COR-L47 (cell line): ENCODE data around the gene NOL8.
A peak's percentile ranks its signal among the peaks of the same experiment; 100 is the strongest.

ENCODE experiments used
- DNase-seq: peaks from one replicate; lab custom pipeline; 2025; lab: John Stamatoyannopoulos, UW

NOL8 gene

GRCh38 chr9:92325269-92325990 lies at the start of gene NOL8, which contains the start of gene CENPP:
TSS of gene NOL8 (minus strand) at chr9:92325350. CDS start at chr9:92324161, 1,189 bp downstream.
TSS of gene CENPP (plus strand) at chr9:92325953.
- DNase-seq: peak; percentile 74

GRCh38 chr9:92373167-92373566 lies 48.0 kb upstream of the NOL8 start:
- DNase-seq: no peak

GRCh38 chr9:92369075-92369474 lies 43.9 kb upstream of the NOL8 start:
- DNase-seq: no peak

- DNase-seq: no peak
These were observed 34.9 kb upstream of the NOL8 start for GRCh38 chr9:92360083-92360482.

- no peak for DNase-seq
These were observed 34.3 kb upstream of the NOL8 start for GRCh38 chr9:92359394-92359995.

GRCh38 chr9:92353051-92353450 lies 27.9 kb upstream of the NOL8 start:
- DNase-seq: no peak

GRCh38 chr9:92350740-92351133 lies 25.6 kb upstream of the NOL8 start:
- no peak for DNase-seq

- no peak for DNase-seq
These were observed 24.9 kb upstream of the NOL8 start for GRCh38 chr9:92349771-92350739.

GRCh38 chr9:92345582-92345981 lies 20.4 kb upstream of the NOL8 start:
- DNase-seq: no peak

- no peak for DNase-seq
These were observed 17.8 kb upstream of the NOL8 start for GRCh38 chr9:92342825-92343488.

- DNase-seq: no peak
These were observed 16.4 kb upstream of the NOL8 start for GRCh38 chr9:92341578-92341977.

- DNase-seq: no peak
These were observed 8.1 kb upstream of the NOL8 start for GRCh38 chr9:92333282-92333634.

- no peak for DNase-seq
These were observed 7.6 kb upstream of the NOL8 start for GRCh38 chr9:92332577-92333281.

- peak; percentile 30 for DNase-seq
These were observed 3.1 kb upstream of the NOL8 start for GRCh38 chr9:92328225-92328624.

- no peak for DNase-seq
These were observed 2.2 kb upstream of the NOL8 start for GRCh38 chr9:92327283-92327850.

- DNase-seq: no peak
These were observed 896 bp upstream of the NOL8 start for GRCh38 chr9:92325991-92326500.

- no peak for DNase-seq
These were observed 271 bp downstream of the NOL8 start for GRCh38 chr9:92324889-92325268.

- no peak for DNase-seq
These were observed 719 bp downstream of the NOL8 start for GRCh38 chr9:92324431-92324830.

GRCh38 chr9:92315456-92315855 lies 9.7 kb downstream of the NOL8 start:
- no peak for DNase-seq

- no peak for DNase-seq
These were observed 11.5 kb downstream of the NOL8 start for GRCh38 chr9:92313624-92314012.
